ENCODE results near the gene ZNF473.
"Not testable (repeated sequence)": the region's sequence is repeated elsewhere in the genome, so short reads cannot be mapped to it uniquely, and the experiment has no call there.

The ZNF473 gene

GRCh38 chr19:50099696-50100095, 73.9 kb downstream of the ZNF473 start:
- H3K9me3 ChIP-seq (ENCODE audit: control insufficient read depth, low read length); H3K4me3 ChIP-seq (ENCODE audit: extremely low read depth, insufficient read depth, low read length, poor library complexity, severe bottlenecking); H3K27ac ChIP-seq (ENCODE audit: low read depth, low read length, severe bottlenecking); H3K4me1 ChIP-seq (ENCODE audit: control insufficient read depth, insufficient read depth, low read length, poor library complexity, severe bottlenecking); H3K36me3 ChIP-seq (ENCODE audit: control insufficient read depth, insufficient read depth, low read length): not testable (repeated sequence)
- 79 to 94% methylated on average over 6 to 7 of the region's 14 CpGs for WGBS, 2 experiments (ENCODE audit: insufficient coverage in 2 of 2)

GRCh38 chr19:50100946-50101345, 75.1 kb downstream of the ZNF473 start:
- H3K4me3 ChIP-seq (ENCODE audit: extremely low read depth, insufficient read depth, low read length, poor library complexity, severe bottlenecking); H3K27ac ChIP-seq (ENCODE audit: low read depth, low read length, severe bottlenecking); H3K9me3 ChIP-seq (ENCODE audit: control insufficient read depth, low read length); H3K36me3 ChIP-seq (ENCODE audit: control insufficient read depth, insufficient read depth, low read length); H3K4me1 ChIP-seq (ENCODE audit: control insufficient read depth, insufficient read depth, low read length, poor library complexity, severe bottlenecking): not testable (repeated sequence)
- no CpG with 5 or more reads among the region's 13 CpGs for WGBS, 2 experiments (ENCODE audit: insufficient coverage in 2 of 2)
